Myocyte (in vitro differentiated cells): Measurements from ENCODE around the gene ST6GALNAC6. TPM values are rescaled to one million over a fixed set of nuclear protein-coding genes. Genes with fewer than 3 reads are reported as not detected.
"Not testable (repeated sequence)": the region's sequence is repeated elsewhere in the genome, so short reads cannot be mapped to it uniquely, and the experiment has no call there.

Experiments
- DNase-seq: peaks from one replicate; pipeline ENCODE4 v3.0.0-alpha.2; 2012; ENCODE audit warnings: low read depth
- microRNA-seq: library from miRNA; unstranded; fragments of <30 nt; microRNA quantifications from one replicate; pipeline ENCODE4, GENCODE V29; 2016
- total RNA-seq: library from RNA; depleted of rRNA; stranded (reverse); fragments of >200 nt; gene quantifications from 2 replicates; pipeline ENCODE4 v1.2.3, GENCODE V29; 2014

The ST6GALNAC6 gene
- total RNA-seq, 1 donor from 2014 or later, result 121 TPM

DNA sequence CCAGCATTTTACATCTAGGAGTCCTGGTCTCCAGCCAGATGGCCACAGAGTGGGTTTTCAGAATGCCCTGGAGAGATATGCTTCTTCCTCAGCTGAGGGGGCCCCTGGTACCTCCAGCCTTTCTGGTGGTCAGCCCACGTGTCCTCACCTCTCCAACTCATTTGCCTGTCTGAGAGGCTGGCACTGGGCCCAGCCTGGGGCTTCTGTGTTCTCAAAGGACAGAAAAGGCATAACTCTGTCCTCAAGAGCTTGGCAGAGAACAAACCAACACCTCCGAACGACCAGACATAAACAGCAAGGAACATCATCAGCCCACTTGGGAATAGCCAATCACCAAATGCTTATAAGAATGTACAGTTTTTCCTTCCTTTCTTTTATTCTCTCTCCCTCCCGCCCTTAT, 62.1 kb downstream of the ST6GALNAC6 start:
- no peak for DNase-seq

DNA sequence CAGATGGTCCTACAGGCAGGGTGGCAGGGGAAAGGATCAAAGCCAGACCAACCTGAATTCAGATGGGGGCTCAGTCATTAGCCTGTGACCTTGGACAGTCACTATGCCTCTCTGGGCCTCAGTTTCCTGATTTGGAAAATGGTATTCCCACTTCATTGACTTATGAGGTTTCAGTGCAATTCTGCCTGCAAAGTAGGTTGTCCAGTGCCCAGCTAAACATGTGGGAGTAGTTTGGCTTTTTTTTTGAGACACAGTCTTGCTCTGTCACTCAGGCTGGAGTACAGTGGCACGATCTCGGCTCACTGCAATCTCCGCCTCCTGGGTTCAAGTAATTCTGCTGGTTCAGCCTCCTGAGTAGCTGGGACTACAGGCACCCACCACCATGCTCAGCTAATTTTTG, 62.8 kb downstream of the ST6GALNAC6 start:
- not testable (repeated sequence) for DNase-seq

DNA sequence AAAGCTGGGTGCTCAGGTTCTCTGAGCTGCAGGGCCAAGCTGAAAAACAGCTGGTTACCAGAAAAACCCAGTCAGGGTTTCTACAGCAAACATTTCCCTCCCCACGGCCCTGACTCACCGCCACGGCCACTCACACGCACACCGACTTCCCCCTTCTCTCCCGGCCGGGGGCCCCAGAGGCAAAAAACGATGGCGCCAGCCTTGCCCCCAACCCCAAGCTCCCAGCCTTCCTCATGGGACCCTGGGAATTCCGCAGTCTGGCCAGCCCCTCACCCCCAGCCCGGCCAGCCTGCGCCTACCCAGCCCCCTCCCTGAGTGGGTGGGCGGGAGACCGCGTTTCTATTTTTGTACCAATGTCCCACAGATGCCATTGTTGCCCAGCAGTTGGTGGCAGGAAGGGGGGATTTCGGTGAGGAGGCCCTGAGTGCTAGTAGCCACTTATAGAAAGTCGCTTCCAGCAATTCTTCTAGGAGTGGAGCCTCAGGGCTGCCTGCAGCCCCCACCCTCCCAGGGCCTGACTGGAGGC, 63.3 kb downstream of the ST6GALNAC6 start:
- peak; percentile 79 for DNase-seq

Small RNA genes within 50 kb of the gene (microRNA-seq; reads per million reads assigned to microRNA genes)
- gene MIR4672, result 0.65 reads per million

Other genes with a start within 250 kb of the ST6GALNAC6 start
- 0.13 and 0.21 TPM in 2 replicates for gene CFAP157, start 192.6 kb downstream of the ST6GALNAC6 start, total RNA-seq
- gene PTRH1, start 183.9 kb downstream of the ST6GALNAC6 start, total RNA-seq, result 35.6 and 57.0 TPM in 2 replicates
- 0.05 TPM in 1 of 2 replicates, not detected in the other for gene TTC16, start 183.5 kb downstream of the ST6GALNAC6 start, total RNA-seq
- 7.4 and 11.0 TPM in 2 replicates for gene TOR2A, start 164.3 kb downstream of the ST6GALNAC6 start, total RNA-seq
- 0.16 and 0.36 TPM in 2 replicates for gene SH2D3C, start 120.9 kb downstream of the ST6GALNAC6 start, total RNA-seq
- gene CDK9, start 113.6 kb downstream of the ST6GALNAC6 start, total RNA-seq, result 71.1 and 84.0 TPM in 2 replicates
- 141 and 200 TPM in 2 replicates for gene FPGS, start 96.7 kb downstream of the ST6GALNAC6 start, total RNA-seq
- 10.5 and 12.5 TPM in 2 replicates for gene ENG, start 44.9 kb downstream of the ST6GALNAC6 start, total RNA-seq
- 611 and 777 TPM in 2 replicates for gene AK1, start 21.9 kb downstream of the ST6GALNAC6 start, total RNA-seq
- 114 and 195 TPM in 2 replicates for gene ST6GALNAC4, start 17.4 kb upstream of the ST6GALNAC6 start, total RNA-seq
- 0.36 and 1.5 TPM in 2 replicates for gene PIP5KL1, start 31.2 kb upstream of the ST6GALNAC6 start, total RNA-seq
- 12.5 and 12.6 TPM in 2 replicates for gene DPM2, start 38.3 kb upstream of the ST6GALNAC6 start, total RNA-seq
- 4.8 and 6.7 TPM in 2 replicates for gene EEIG1, start 81.4 kb upstream of the ST6GALNAC6 start, total RNA-seq
- 9.9 and 12.3 TPM in 2 replicates for gene NAIF1, start 167.7 kb upstream of the ST6GALNAC6 start, total RNA-seq
- gene SLC25A25, start 168.6 kb upstream of the ST6GALNAC6 start, total RNA-seq, result 36.5 and 46.1 TPM in 2 replicates
- gene PTGES2, start 228.1 kb upstream of the ST6GALNAC6 start, total RNA-seq, result 65.9 and 68.6 TPM in 2 replicates
- gene LCN2, start 249.8 kb upstream of the ST6GALNAC6 start, total RNA-seq, result not detected in 2 replicates